Colonic mucosa (tissue), 4 donors: ENCODE data around the gene NFILZ. TPM values are rescaled to one million over a fixed set of nuclear protein-coding genes. Genes with fewer than 3 reads are reported as not detected.

Experiments used
- DNase-seq: peaks from one replicate; pipeline ENCODE4 v3.0.0-alpha.2; 2020
- H3K27ac ChIP-seq: fragments of 200-600 bp; one replicate; pipeline ENCODE4 v1.8.0; 2021
- H3K27me3 ChIP-seq: fragments of 200-600 bp; one replicate; pipeline ENCODE4 v1.8.0; 2021
- H3K36me3 ChIP-seq: fragments of 200-600 bp; one replicate; pipeline ENCODE4 v1.8.0; 2021
- H3K4me1 ChIP-seq: fragments of 200-600 bp; one replicate; pipeline ENCODE4 v1.8.0; 2021; ENCODE audit warnings: mild to moderate bottlenecking
- H3K4me3 ChIP-seq: fragments of 200-600 bp; one replicate; pipeline ENCODE4 v1.8.0; 2021
- H3K9ac ChIP-seq, 2 donors: one replicate each; pipeline ENCODE4 v1.7.0; 2013; ENCODE audit warnings: control low read depth in 2 of 2, low read depth in 2 of 2, low read length in 2 of 2
- H3K9me3 ChIP-seq: fragments of 200-600 bp; one replicate; pipeline ENCODE4 v1.8.0; 2021
- CTCF ChIP-seq: fragments of 200-600 bp; IDR thresholded peaks from one replicate; pipeline ENCODE4 v1.8.0; 2022; ENCODE audit warnings: antibody characterized with exemption, mild to moderate bottlenecking
- intact Hi-C: fragments of 100-400 bp; cut with DNase I; formaldehyde crosslinking; loops from one replicate; pipeline ENCODE4 v1.14.1; 2022
- total RNA-seq, 2 donors: library from RNA; stranded (reverse); fragmentation: NEBNext Ultra II Directional in 1 of 2; extraction: Animal tissue kit (Norgen Biotek cat#: 25700) in 1 of 2; gene quantifications; one replicate each; pipeline ENCODE4 v1.2.1, GENCODE V29; 2021
- donor health status: healthy.
- donor health status: DM: no; HTN: no; CAD: no.
- donor health status: DM: no; HTN: no; CAD: no.

NFILZ gene
- total RNA-seq, 2 donors from 2014 or later: not detected

GRCh38 chr19:8609279-8610040 is 21.0 kb upstream of the NFILZ start:
- peaks cover 4% of the 10 kb centered on the region for H3K27me3 ChIP-seq

GRCh38 chr19:8610041-8610935 is 20.1 kb upstream of the NFILZ start, which contains the start of gene ADAMTS10:
Gene ADAMTS10 (minus strand): TSS chr19:8610715. CDS start chr19:8605710, 5,005 bp downstream.
- Histone ChIP-seq H3K4me1 (no peaks in the 10 kb centered on the region), H3K9ac (peak within 1 kb of the TSS; percentile 54 to 77), H3K4me3 (peak within 1 kb of the TSS; percentile 43)

More at GRCh38 chr19:8609279-8610040, 21.0 kb upstream of the NFILZ start:
- peak overlapping the region; percentile 43 for H3K4me3 ChIP-seq
- H3K9me3 ChIP-seq: no peaks in the 10 kb centered on the region
- no peaks in the 10 kb centered on the region for H3K4me1 ChIP-seq
- DNase-seq: peak; percentile 41
- no peak for TF ChIP-seq CTCF
- peak overlapping the region; percentile 63 to 77 for H3K9ac ChIP-seq
- peak overlapping the region; percentile 50 for H3K27ac ChIP-seq
- no peaks in the 10 kb centered on the region for H3K36me3 ChIP-seq
- intact Hi-C loops: no loop called here

GRCh38 chr19:8610936-8611300 is 19.5 kb upstream of the NFILZ start:
- Histone ChIP-seq H3K27ac (no peak overlapping the region), H3K9ac (no peak overlapping the region), H3K4me3 (no peak overlapping the region), H3K36me3 (no peaks in the 10 kb centered on the region), H3K9me3 (no peaks in the 10 kb centered on the region), H3K4me1 (no peaks in the 10 kb centered on the region), H3K27me3 (peaks cover 4% of the 10 kb centered on the region)
- intact Hi-C loops: no loop called here
- no peak for DNase-seq
- no peak for TF ChIP-seq CTCF

More at GRCh38 chr19:8610041-8610935, 20.1 kb upstream of the NFILZ start, which contains the start of gene ADAMTS10:
- DNase-seq: peak; percentile 26
- no peak for TF ChIP-seq CTCF
- H3K27me3 ChIP-seq: peaks cover 4% of the 10 kb centered on the region
- peak within 1 kb of the TSS; percentile 50 for H3K27ac ChIP-seq
- no peaks in the 10 kb centered on the region for H3K36me3 ChIP-seq
- H3K9me3 ChIP-seq: no peaks in the 10 kb centered on the region
- intact Hi-C loops: no loop called here

GRCh38 chr19:8611391-8611876 is 19.0 kb upstream of the NFILZ start:
- Histone ChIP-seq H3K27me3 (peaks cover 4% of the 10 kb centered on the region), H3K4me3 (no peak overlapping the region), H3K4me1 (no peaks in the 10 kb centered on the region), H3K9ac (no peak overlapping the region), H3K27ac (no peak overlapping the region), H3K9me3 (no peaks in the 10 kb centered on the region), H3K36me3 (no peaks in the 10 kb centered on the region)
- peak; percentile 32 for DNase-seq
- TF ChIP-seq CTCF: no peak
- intact Hi-C loops: no loop called here
